D721Med (cell line): Measurements from ENCODE around the gene RRAGA.
A peak's percentile ranks its signal among the peaks of the same experiment; 100 is the strongest.
"Not testable (repeated sequence)": the region's sequence is repeated elsewhere in the genome, so short reads cannot be mapped to it uniquely, and the experiment has no call there.

Experiments
- DNase-seq: peaks from one replicate; pipeline ENCODE4 v3.0.0; 2011; ENCODE audit warnings: low spot score; ENCODE audit not compliant: insufficient read length
- FAIRE-seq: peaks from 2 replicates; lab custom pipeline; 2011; peaks lifted over from hg19 to GRCh38; lab: Jason Lieb, UNC
- CTCF ChIP-seq: IDR thresholded peaks from 2 replicates; pipeline ENCODE4 v1.5.1; 2012; ENCODE audit warnings: mild to moderate bottlenecking, control low read depth; ENCODE audit not compliant: insufficient read depth; ENCODE audit errors: missing control alignments

The RRAGA gene

GRCh38 chr9:19048966-19049916 lies at the start of gene RRAGA:
TSS of gene RRAGA (plus strand) at chr9:19049427. CDS start at chr9:19049660, 233 bp downstream.
- FAIRE-seq (no peak), DNase-seq (peak; percentile 62)
- TF ChIP-seq CTCF = peak; percentile 66

- DNase-seq (no peak), FAIRE-seq (no peak)
- no peak for TF ChIP-seq CTCF
Measured at GRCh38 chr9:19000133-19000532, 49.1 kb upstream of the RRAGA start.

GRCh38 chr9:19009391-19009965 lies 39.7 kb upstream of the RRAGA start:
- no peak for DNase-seq
- FAIRE-seq = no peak
- no peak for TF ChIP-seq CTCF

- DNase-seq = no peak
- FAIRE-seq = no peak
- TF ChIP-seq CTCF = no peak
Measured at GRCh38 chr9:19018201-19018600, 31.0 kb upstream of the RRAGA start.

- no peak for DNase-seq
- FAIRE-seq = no peak
- TF ChIP-seq CTCF = no peak
Measured at GRCh38 chr9:19020886-19021455, 28.3 kb upstream of the RRAGA start.

GRCh38 chr9:19021649-19022048 lies 27.6 kb upstream of the RRAGA start:
- not testable (repeated sequence) for DNase-seq, FAIRE-seq

GRCh38 chr9:19022206-19022605 lies 27.0 kb upstream of the RRAGA start:
- no peak for TF ChIP-seq CTCF
- DNase-seq (no peak), FAIRE-seq (no peak)
